HG03175 (cell line): ENCODE measurements around the gene RXRA.

Experiments used
- ATAC-seq: cut with Tn5 transposase; IDR thresholded peaks from one replicate; pipeline ENCODE4 v1.9.1; 2021; ENCODE audit warnings: mild to moderate bottlenecking, moderate library complexity; ENCODE audit not compliant: unreplicated experiment

Gene RXRA

GRCh38 chr9:134335486-134336220 is 9.4 kb downstream of the RXRA start:
- ATAC-seq, result no peak

GRCh38 chr9:134336228-134336627 is 10.0 kb downstream of the RXRA start:
- ATAC-seq, result no peak

GRCh38 chr9:134336924-134337323 is 10.7 kb downstream of the RXRA start:
- ATAC-seq, result no peak

- ATAC-seq, result no peak
Observed at GRCh38 chr9:134337469-134337868, 11.2 kb downstream of the RXRA start.

- ATAC-seq, result no peak
Observed at GRCh38 chr9:134338394-134339182, 12.3 kb downstream of the RXRA start.

GRCh38 chr9:134339183-134339806 is 13.0 kb downstream of the RXRA start:
- ATAC-seq, result no peak

GRCh38 chr9:134340475-134341160 is 14.4 kb downstream of the RXRA start:
- no peak for ATAC-seq

GRCh38 chr9:134341306-134341705 is 15.1 kb downstream of the RXRA start:
- no peak for ATAC-seq

GRCh38 chr9:134341929-134342745 is 15.9 kb downstream of the RXRA start:
- ATAC-seq, result no peak

- no peak for ATAC-seq
Observed at GRCh38 chr9:134342746-134343115, 16.5 kb downstream of the RXRA start.

- no peak for ATAC-seq
Observed at GRCh38 chr9:134343637-134344036, 17.4 kb downstream of the RXRA start.

GRCh38 chr9:134344068-134344799 is 18.0 kb downstream of the RXRA start:
- ATAC-seq, result no peak

GRCh38 chr9:134344800-134345310 is 18.6 kb downstream of the RXRA start:
- ATAC-seq, result no peak

GRCh38 chr9:134345737-134346136 is 19.5 kb downstream of the RXRA start:
- no peak for ATAC-seq

GRCh38 chr9:134346151-134346550 is 19.9 kb downstream of the RXRA start:
- ATAC-seq, result no peak

GRCh38 chr9:134346840-134347583 is 20.8 kb downstream of the RXRA start:
- no peak for ATAC-seq

- ATAC-seq, result no peak
Observed at GRCh38 chr9:134347996-134348395, 21.7 kb downstream of the RXRA start.

GRCh38 chr9:134348404-134349155 is 22.3 kb downstream of the RXRA start:
- no peak for ATAC-seq
